Endothelial cell of umbilical vein (primary cell): ENCODE measurements around the gene MAGI3.

Experiments used
- CTCF ChIP-seq, 2 donors: IDR thresholded peaks; 1 replicate in 1 of 2; 2 replicates in 1 of 2; pipeline ENCODE4 v1.5.1; 2011; ENCODE audit warnings: low read length in 2 of 2, mild to moderate bottlenecking in 2 of 2, moderate library complexity in 2 of 2, control low read depth in 1 of 2, inconsistent platforms in 1 of 2, low read depth in 1 of 2; ENCODE audit not compliant: insufficient read depth in 1 of 2; ENCODE audit errors: extremely low read depth in 1 of 2
- EZH2 ChIP-seq: IDR thresholded peaks from 2 replicates; pipeline ENCODE4 v1.6.1; 2012; ENCODE audit warnings: borderline replicate concordance, low read depth, mild to moderate bottlenecking, moderate library complexity, low read length, inconsistent platforms; ENCODE audit not compliant: severe bottlenecking
- FOS ChIP-seq: IDR thresholded peaks from 2 replicates; pipeline ENCODE4 v1.6.1; 2011; ENCODE audit warnings: mild to moderate bottlenecking, low read length, moderate library complexity, borderline replicate concordance; ENCODE audit not compliant: insufficient read depth
- GATA2 ChIP-seq: IDR thresholded peaks from 2 replicates; pipeline ENCODE4 v1.7.0; 2011; ENCODE audit warnings: low read depth, mild to moderate bottlenecking, moderate library complexity, mixed read lengths, low read length; ENCODE audit not compliant: insufficient read length, insufficient read depth
- JUN ChIP-seq: IDR thresholded peaks from 2 replicates; pipeline ENCODE4 v1.6.1; 2011; ENCODE audit warnings: borderline replicate concordance, low read depth; ENCODE audit not compliant: insufficient read length, insufficient read depth
- MAX ChIP-seq: IDR thresholded peaks from 2 replicates; pipeline ENCODE4 v1.6.1; 2011; ENCODE audit not compliant: insufficient read depth, insufficient read length
- MYC ChIP-seq: IDR thresholded peaks from one replicate; pipeline ENCODE4 v1.6.1; 2011; ENCODE audit warnings: mild to moderate bottlenecking, low read depth, low read length
- POLR2A ChIP-seq: IDR thresholded peaks from 2 replicates; pipeline ENCODE4 v1.6.1; 2012; ENCODE audit warnings: low read depth, mild to moderate bottlenecking, control low read depth, low read length
- POLR2AphosphoS5 ChIP-seq: IDR thresholded peaks from 2 replicates; pipeline ENCODE4 v1.6.1; 2012; ENCODE audit warnings: low read depth, mild to moderate bottlenecking, control low read depth, low read length, moderate library complexity; ENCODE audit not compliant: insufficient read depth

- no peak for TF ChIP-seq POLR2A
- TF ChIP-seq POLR2AphosphoS5, result no peak
- no peak for TF ChIP-seq MAX
- TF ChIP-seq EZH2, result no peak
- TF ChIP-seq CTCF (IDR thresholded peaks at IDR 0.05; ENCODE audit: extremely low read depth in 1 of 2, insufficient read depth in 1 of 2, low read depth in 1 of 2, low read length in 2 of 2), result no peak
- TF ChIP-seq MYC, result no peak
- peak; percentile 64 for TF ChIP-seq GATA2
- no peak for TF ChIP-seq JUN
- TF ChIP-seq FOS, result no peak
Measured at GRCh38 chr1:113683384-113684152, 293.3 kb downstream of the MAGI3 start.
